ENCODE results near the gene PYCR2.
"Not testable (repeated sequence)": the region's sequence is repeated elsewhere in the genome, so short reads cannot be mapped to it uniquely, and the experiment has no call there.

PYCR2 gene

DNA sequence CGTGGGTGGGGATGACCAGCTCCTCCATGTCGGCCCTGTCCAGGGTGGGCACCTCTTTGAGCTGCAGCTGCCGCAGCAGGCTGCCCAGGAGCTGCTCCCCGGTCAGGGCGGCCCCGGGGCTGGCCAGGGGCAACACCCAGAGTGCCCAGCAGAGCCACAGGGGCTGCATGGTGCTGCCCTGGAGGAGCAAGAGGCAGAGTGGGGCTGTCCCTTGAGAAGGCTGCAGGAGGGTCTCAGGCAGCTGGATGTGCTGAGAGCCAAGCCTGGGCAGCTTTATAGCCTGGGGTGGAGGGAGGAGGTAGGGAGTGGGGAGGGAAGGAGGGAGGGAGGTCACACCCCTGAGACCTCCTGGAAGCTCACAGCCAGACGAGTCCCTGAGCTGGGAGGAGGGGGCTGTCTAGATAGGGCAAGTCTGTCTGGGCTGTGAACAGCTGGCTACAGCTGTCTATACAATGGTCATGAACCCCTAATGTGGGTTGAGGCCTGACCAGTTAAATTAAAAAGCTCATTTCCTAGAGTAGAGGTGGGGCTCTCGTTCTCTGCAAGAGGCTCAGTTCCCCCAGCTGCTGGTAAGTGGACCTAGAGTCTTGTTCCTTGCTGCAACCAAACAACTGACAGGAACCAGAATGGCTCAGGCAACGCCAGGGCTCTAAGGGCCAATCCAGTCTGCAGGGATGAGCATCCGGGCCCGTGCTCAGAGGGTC lies 35.0 kb downstream of the PYCR2 start, which contains the start of gene LEFTY1:
Gene LEFTY1, minus strand, starts transcription at position 249 of the 704 bp plus-strand sequence. Its CDS starts 80 bp downstream, at position 169.
- DNase-seq, result no peak

- no peak for DNase-seq
Measured at GRCh38 chr1:225888289-225888897, 35.7 kb downstream of the PYCR2 start.

GRCh38 chr1:225887554-225888288 lies 36.3 kb downstream of the PYCR2 start:
- not testable (repeated sequence) for DNase-seq

DNA sequence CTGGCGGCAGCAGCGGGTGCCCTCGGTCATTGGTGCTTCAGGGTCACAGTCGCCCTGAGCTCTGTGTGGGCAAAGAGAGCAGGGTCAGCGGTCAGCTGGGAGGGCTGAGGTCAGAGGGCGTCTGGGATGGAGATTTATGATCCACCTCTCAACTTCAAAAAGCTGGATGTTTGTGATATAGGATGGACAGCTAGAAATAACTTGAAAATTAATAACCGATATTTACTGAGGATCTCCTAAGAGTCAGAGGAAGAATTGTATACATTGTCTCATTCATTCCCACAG lies 37.1 kb downstream of the PYCR2 start:
- no peak for DNase-seq

DNA sequence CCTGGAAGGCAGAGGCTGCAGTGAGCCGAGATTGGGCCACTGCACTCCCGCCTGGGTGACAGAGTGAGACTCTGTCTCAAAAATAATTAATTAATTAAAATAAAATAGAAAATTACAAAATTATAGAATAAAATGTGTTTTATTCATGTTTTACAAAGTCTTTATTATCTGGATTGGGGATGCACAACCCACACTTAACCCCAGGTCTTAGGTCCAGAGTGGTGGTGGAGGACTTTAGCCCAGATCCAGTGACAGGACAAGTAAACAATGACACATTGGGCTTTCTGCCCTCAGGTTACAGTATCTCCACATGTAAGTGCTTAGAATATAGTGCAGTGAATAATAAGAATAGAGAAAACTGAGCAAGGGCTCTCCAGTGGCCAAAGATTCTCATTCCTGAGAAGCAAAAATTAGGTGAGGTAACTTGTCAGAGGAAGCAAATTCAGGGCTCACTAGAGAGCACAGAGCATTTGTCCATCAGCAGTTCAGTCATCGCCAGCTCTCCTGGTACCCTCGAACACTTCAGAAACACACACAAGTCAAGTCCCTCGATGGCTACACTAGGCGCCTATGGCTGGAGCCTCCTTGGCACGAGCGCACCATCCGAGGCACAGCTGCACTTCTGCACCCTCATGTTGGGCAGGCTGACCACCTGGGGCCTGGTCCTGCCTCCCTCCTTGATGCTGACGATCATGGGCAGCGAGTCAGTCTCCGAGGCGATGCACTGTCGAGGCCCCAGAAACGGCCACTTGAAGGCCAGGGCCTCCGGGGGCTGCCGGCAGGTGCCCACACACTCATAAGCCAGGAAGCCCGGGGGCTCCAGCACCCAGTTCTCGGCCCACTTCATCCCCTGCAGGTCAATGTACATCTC lies 37.7 kb downstream of the PYCR2 start:
- DNase-seq, result no peak

GRCh38 chr1:225885336-225885735 lies 38.7 kb downstream of the PYCR2 start:
- DNase-seq, result no peak

- no peak for DNase-seq
Measured at GRCh38 chr1:225883616-225884265, 40.3 kb downstream of the PYCR2 start.

- DNase-seq, result peak; percentile 32 to 48
Measured at GRCh38 chr1:225882694-225883615, 41.1 kb downstream of the PYCR2 start.

GRCh38 chr1:225881959-225882693 lies 41.9 kb downstream of the PYCR2 start, which contains the start of gene TMEM63A:
TSS of gene TMEM63A (minus strand) at chr1:225882380. CDS start at chr1:225877580, 4,800 bp downstream.
- peak; percentile 82 to 83 for DNase-seq

DNA sequence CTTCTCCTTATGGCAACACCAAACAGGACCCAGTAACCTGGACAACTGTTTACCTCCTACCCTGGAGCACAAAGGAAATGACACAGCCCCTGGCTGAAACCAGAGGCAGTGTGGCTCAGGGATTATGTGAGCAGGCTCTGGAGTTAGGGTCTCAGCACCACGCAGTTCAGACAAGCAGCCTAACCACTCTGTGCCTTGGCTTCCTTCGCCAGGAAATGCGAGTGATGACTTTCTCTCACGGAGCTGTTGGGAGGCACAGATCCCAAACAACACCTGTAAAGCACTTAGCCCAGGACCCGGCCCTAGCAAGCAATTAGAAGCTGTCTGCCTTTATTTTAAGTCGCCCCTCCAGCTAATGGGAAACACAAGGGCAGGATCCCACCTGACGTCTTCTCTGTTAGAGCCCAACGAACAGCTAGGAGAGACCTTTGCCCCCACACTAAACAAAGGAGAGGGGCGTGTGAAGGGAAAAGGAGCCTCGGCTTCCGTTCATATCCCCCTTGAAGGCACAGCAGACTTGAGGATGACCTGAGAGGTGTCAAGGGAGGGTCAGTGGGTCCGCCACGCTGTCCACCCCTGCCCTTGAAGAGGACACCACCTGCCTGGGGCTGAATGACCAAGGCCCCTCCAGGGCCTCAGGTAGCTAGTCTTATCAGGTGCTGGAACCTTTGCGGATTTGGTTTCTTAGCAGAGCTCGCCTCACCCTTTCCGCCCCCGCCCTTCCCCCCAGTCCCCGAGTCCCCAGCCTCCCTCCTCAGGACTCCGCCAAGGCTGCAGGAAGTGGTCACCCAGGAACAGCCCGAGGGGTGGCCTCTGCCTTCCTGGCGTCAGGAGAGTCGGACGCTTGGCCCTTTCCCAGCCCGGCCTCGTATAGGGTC lies 42.7 kb downstream of the PYCR2 start:
- DNase-seq, result peak; percentile 17 to 30

GRCh38 chr1:225880636-225881035 lies 43.4 kb downstream of the PYCR2 start:
- DNase-seq, result no peak

GRCh38 chr1:225880222-225880588 lies 43.8 kb downstream of the PYCR2 start:
- DNase-seq, result no peak

GRCh38 chr1:225879521-225880221 lies 44.4 kb downstream of the PYCR2 start:
- no peak for DNase-seq

- DNase-seq, result no peak
Measured at GRCh38 chr1:225878282-225878681, 45.8 kb downstream of the PYCR2 start.

DNA sequence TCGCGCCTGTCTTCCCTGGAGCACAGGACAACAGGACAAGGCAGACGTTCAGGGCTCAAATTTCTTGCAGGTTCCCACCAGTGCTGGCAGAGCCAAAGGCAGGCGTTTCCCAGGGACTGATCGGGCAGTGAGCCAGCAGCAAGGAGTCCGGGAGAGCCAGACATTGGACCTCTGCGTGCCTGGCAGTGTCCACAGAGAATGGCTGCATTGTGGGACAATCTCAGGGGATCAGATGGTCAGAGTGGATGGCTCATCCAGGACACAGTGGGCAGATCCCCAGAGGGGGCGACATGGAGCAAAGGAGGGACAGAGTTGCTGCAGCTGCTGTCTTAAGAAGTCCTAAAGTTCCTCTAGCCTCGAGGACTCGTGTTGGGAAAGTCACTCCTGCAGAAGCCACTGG lies 46.5 kb downstream of the PYCR2 start:
- DNase-seq, result peak in 1 of 2 experiments; percentile 21

- no peak for DNase-seq
Measured at GRCh38 chr1:225876900-225877510, 47.0 kb downstream of the PYCR2 start.

- DNase-seq, result no peak
Measured at GRCh38 chr1:225875044-225875815, 48.8 kb downstream of the PYCR2 start.

DNA sequence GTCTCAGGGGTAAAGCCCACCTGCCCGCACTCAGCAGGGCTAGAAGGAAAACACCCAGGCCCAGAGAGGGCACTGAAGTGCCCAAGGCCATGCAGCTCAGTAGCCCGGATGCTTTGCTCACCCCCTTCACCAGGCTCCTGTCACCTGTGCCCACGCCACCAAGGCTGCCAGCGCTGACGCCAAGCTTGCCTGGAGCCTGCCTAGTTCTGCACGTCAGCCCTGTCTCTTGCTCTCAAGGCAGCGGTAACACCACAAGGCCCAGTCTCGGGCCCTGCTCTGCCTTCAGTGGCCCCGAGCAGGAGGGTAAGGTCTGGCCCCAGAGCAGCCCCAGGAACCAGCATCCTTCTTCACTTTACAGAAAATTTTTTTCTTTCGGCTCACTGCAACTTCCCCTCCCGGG lies 49.6 kb downstream of the PYCR2 start:
- DNase-seq, result no peak

Data from stimulated activated CD4-positive, alpha-beta T cell treated with anti-CD3 and anti-CD28 coated beads, Interleukin-4, amount 100 ng/mL, for 4 hours (primary cell).